Measurements from ENCODE around the gene MMP13. TPM values are rescaled to one million over a fixed set of nuclear protein-coding genes. Genes with fewer than 3 reads are reported as not detected.

MMP13 gene
- total RNA-seq, 2 donors from 2014 or later, result 3.0 TPM; not detected in 1

DNA sequence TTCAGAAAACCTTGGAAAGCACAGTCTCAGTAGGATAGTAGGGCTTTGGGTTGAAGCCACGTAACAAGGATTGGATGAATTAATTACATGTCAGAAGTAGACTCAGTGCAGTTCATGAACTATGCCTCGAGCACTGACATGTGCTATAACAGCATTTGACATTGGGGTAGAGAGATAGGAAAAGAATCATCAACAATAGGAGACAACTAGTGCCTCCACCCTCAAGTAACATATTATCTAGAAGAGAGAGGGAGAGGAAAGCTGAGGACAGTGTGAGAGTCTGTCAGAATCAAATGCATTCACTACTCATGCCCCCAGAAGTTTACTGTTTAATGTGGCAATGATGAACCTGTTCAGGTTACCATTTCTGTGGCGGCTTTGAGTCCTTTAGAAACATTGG is 26.4 kb downstream of the MMP13 start:
- H3K4me1 ChIP-seq (replicated peaks), result no peaks in the 10 kb centered on the region
- 83% methylated on average over 3 of the region's 3 CpGs for whole genome bisulfite sequencing
- intact Hi-C loops (cut with DNase I), result no loop called here

GRCh38 chr11:102928247-102928646 is 27.3 kb downstream of the MMP13 start:
- Histone ChIP-seq H3K4me3 (no peak overlapping the region), H3K4me1 (replicated peaks) (no peaks in the 10 kb centered on the region), H3K27ac (no peak overlapping the region), H3K27me3 (replicated peaks; ENCODE audit: insufficient read depth) (no peaks in the 10 kb centered on the region), H3K9me3 (no peaks in the 10 kb centered on the region), H3K36me3 (no peaks in the 10 kb centered on the region)
- 80% methylated on average over 4 of the region's 4 CpGs for WGBS
- intact Hi-C loops (cut with DNase I), result no loop called here
- no peak for DNase-seq (ENCODE audit: low spot score)
- no peak for TF ChIP-seq POLR2A (IDR thresholded peaks at IDR 0.05)
- no peak for TF ChIP-seq POLR2AphosphoS5 (IDR thresholded peaks at IDR 0.05)
- TF ChIP-seq, protein P1, sequence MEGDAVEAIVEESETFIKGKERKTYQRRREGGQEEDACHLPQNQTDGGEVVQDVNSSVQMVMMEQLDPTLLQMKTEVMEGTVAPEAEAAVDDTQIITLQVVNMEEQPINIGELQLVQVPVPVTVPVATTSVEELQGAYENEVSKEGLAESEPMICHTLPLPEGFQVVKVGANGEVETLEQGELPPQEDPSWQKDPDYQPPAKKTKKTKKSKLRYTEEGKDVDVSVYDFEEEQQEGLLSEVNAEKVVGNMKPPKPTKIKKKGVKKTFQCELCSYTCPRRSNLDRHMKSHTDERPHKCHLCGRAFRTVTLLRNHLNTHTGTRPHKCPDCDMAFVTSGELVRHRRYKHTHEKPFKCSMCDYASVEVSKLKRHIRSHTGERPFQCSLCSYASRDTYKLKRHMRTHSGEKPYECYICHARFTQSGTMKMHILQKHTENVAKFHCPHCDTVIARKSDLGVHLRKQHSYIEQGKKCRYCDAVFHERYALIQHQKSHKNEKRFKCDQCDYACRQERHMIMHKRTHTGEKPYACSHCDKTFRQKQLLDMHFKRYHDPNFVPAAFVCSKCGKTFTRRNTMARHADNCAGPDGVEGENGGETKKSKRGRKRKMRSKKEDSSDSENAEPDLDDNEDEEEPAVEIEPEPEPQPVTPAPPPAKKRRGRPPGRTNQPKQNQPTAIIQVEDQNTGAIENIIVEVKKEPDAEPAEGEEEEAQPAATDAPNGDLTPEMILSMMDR (IDR thresholded peaks at IDR 0.05), result no peak

More for the DNA sequence above, 26.4 kb downstream of the MMP13 start:
- Histone ChIP-seq H3K27me3 (replicated peaks; ENCODE audit: insufficient read depth) (no peaks in the 10 kb centered on the region), H3K27ac (no peak overlapping the region), H3K36me3 (no peaks in the 10 kb centered on the region), H3K4me3 (no peak overlapping the region), H3K9me3 (no peaks in the 10 kb centered on the region)
- no peak for DNase-seq (ENCODE audit: low spot score)
- no peak for TF ChIP-seq POLR2AphosphoS5 (IDR thresholded peaks at IDR 0.05)
- TF ChIP-seq POLR2A (IDR thresholded peaks at IDR 0.05), result no peak
- TF ChIP-seq, protein P1 (IDR thresholded peaks at IDR 0.05), result no peak

GRCh38 chr11:102927624-102927990 is 27.9 kb downstream of the MMP13 start:
- no peak for DNase-seq (ENCODE audit: low spot score)
- TF ChIP-seq, protein P1 (IDR thresholded peaks at IDR 0.05), result no peak
- no peak for TF ChIP-seq POLR2A (IDR thresholded peaks at IDR 0.05)
- TF ChIP-seq POLR2AphosphoS5 (IDR thresholded peaks at IDR 0.05), result no peak
- H3K9me3 ChIP-seq, result no peaks in the 10 kb centered on the region
- H3K4me1 ChIP-seq (replicated peaks), result no peaks in the 10 kb centered on the region
- no peaks in the 10 kb centered on the region for H3K36me3 ChIP-seq
- no peaks in the 10 kb centered on the region for H3K27me3 ChIP-seq (replicated peaks; ENCODE audit: insufficient read depth)
- H3K27ac ChIP-seq, result no peak overlapping the region
- no peak overlapping the region for H3K4me3 ChIP-seq
- intact Hi-C loops (cut with DNase I), result no loop called here

- no peak for DNase-seq (ENCODE audit: low spot score)
- no peaks in the 10 kb centered on the region for H3K36me3 ChIP-seq
- no peak overlapping the region for H3K27ac ChIP-seq
- WGBS, result 77% methylated on average over 6 of the region's 6 CpGs
- intact Hi-C loops (cut with DNase I), result no loop called here
- H3K27me3 ChIP-seq (replicated peaks; ENCODE audit: insufficient read depth), result no peaks in the 10 kb centered on the region
- TF ChIP-seq, protein P1 (IDR thresholded peaks at IDR 0.05), result no peak
- H3K4me3 ChIP-seq, result no peak overlapping the region
- no peaks in the 10 kb centered on the region for H3K9me3 ChIP-seq
- H3K4me1 ChIP-seq (replicated peaks), result no peaks in the 10 kb centered on the region
These were observed 28.4 kb downstream of the MMP13 start for GRCh38 chr11:102926961-102927623.

GRCh38 chr11:102926517-102926916 is 29.0 kb downstream of the MMP13 start:
- Histone ChIP-seq H3K4me3 (no peak overlapping the region), H3K4me1 (replicated peaks) (no peaks in the 10 kb centered on the region), H3K9me3 (no peaks in the 10 kb centered on the region), H3K27me3 (replicated peaks; ENCODE audit: insufficient read depth) (no peaks in the 10 kb centered on the region), H3K27ac (no peak overlapping the region), H3K36me3 (no peaks in the 10 kb centered on the region)
- intact Hi-C loops (cut with DNase I), result no loop called here
- no peak for DNase-seq (ENCODE audit: low spot score)
- TF ChIP-seq POLR2A (IDR thresholded peaks at IDR 0.05) (no peak), POLR2AphosphoS5 (IDR thresholded peaks at IDR 0.05) (no peak)
- TF ChIP-seq, protein P1 (IDR thresholded peaks at IDR 0.05), result no peak
